Tibial nerve (tissue), 4 donors: ENCODE results near the gene NFATC2.

Source experiments
- EP300 ChIP-seq, 2 donors: sonication (generic); formaldehyde crosslinking; IDR thresholded peaks; one replicate each; pipeline ENCODE4 v1.6.1; 2017; ENCODE audit warnings: antibody characterized with exemption in 2 of 2, mild to moderate bottlenecking in 1 of 2
- POLR2A ChIP-seq, 2 donors: fragments of 450-650 bp; IDR thresholded peaks; one replicate each; pipeline ENCODE4 v1.6.1; 2017; ENCODE audit warnings: antibody characterized with exemption in 2 of 2, mild to moderate bottlenecking in 2 of 2, moderate library complexity in 2 of 2
- TF ChIP-seq, protein P1 (sequence below), 5 experiments: fragments of 200-600 bp in 3 of 5; fragments of 450-650 bp in 2 of 5; sonication (generic) in 3 of 5; IDR thresholded peaks; one replicate each; pipeline ENCODE4 v1.5.1; 2016 to 2019; ENCODE audit warnings: antibody characterized with exemption in 5 of 5, mild to moderate bottlenecking in 3 of 5, moderate library complexity in 2 of 5

DNA sequence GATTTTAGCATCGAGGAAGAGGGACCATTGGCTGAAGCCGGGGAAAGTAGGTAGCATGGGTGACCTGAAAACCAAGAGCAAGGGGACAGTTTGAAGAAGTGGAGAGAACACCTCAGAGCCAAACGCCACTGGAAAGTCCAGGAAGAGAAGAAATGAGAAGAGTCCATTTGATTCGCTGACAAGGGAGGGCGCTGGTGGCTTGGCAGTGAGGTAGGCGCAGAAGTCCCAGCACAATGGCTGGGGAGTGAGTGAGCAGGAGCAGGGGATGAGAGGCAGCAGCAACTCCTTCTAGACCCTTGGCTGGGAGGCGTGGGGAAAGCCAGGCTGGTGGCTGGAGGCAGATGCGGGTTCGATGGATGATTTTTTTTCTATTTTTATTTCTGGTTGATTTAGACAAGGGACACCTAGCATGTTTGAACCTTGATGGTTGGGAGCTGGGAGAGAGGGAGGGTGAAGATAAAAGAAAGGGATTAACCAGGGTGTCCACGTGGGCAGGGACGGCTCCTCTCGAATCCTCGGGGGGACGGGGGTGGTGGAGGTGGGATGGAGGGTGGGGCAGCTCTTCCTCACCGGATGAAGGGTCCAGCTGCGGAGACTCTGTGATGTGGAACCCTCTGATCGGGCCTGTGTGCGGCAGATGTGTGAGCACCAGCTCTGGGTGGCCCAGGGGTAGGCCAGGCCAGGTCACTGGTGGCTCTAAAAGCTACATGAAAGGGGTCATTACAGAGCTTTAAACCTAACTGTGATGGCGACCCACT is 164.2 kb downstream of the NFATC2 start:
- TF ChIP-seq, protein P1, sequence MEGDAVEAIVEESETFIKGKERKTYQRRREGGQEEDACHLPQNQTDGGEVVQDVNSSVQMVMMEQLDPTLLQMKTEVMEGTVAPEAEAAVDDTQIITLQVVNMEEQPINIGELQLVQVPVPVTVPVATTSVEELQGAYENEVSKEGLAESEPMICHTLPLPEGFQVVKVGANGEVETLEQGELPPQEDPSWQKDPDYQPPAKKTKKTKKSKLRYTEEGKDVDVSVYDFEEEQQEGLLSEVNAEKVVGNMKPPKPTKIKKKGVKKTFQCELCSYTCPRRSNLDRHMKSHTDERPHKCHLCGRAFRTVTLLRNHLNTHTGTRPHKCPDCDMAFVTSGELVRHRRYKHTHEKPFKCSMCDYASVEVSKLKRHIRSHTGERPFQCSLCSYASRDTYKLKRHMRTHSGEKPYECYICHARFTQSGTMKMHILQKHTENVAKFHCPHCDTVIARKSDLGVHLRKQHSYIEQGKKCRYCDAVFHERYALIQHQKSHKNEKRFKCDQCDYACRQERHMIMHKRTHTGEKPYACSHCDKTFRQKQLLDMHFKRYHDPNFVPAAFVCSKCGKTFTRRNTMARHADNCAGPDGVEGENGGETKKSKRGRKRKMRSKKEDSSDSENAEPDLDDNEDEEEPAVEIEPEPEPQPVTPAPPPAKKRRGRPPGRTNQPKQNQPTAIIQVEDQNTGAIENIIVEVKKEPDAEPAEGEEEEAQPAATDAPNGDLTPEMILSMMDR (IDR thresholded peaks at IDR 0.05): no peak
- TF ChIP-seq EP300 (IDR thresholded peaks at IDR 0.05) (no peak), POLR2A (IDR thresholded peaks at IDR 0.05) (no peak)
